RPMI8226 (cell line): ENCODE measurements around the gene MRPL14.

ENCODE experiments used
- DNase-seq: peaks from one replicate; pipeline ENCODE4 v3.0.0-alpha.2; 2015

The MRPL14 gene

GRCh38 chr6:44127186-44128019 is at the start of gene MRPL14, which contains the start of gene TMEM63B:
Gene MRPL14 (minus strand): TSS chr6:44127452. CDS start chr6:44116611, 10,841 bp downstream.
Gene TMEM63B (plus strand): TSS chr6:44127554. CDS start chr6:44134585, 7,031 bp downstream.
- DNase-seq = peak; percentile 92

- DNase-seq = no peak
Observed at GRCh38 chr6:44176130-44176761, 49.0 kb upstream of the MRPL14 start.

- peak; percentile 83 for DNase-seq
Observed at GRCh38 chr6:44172731-44173500, 45.7 kb upstream of the MRPL14 start.

GRCh38 chr6:44171899-44172546 is 44.8 kb upstream of the MRPL14 start:
- DNase-seq = no peak

- no peak for DNase-seq
Observed at GRCh38 chr6:44169886-44170570, 42.8 kb upstream of the MRPL14 start.

GRCh38 chr6:44169154-44169553 is 41.9 kb upstream of the MRPL14 start:
- no peak for DNase-seq

- no peak for DNase-seq
Observed at GRCh38 chr6:44167567-44167966, 40.3 kb upstream of the MRPL14 start.

GRCh38 chr6:44166591-44167184 is 39.4 kb upstream of the MRPL14 start:
- no peak for DNase-seq

- DNase-seq = no peak
Observed at GRCh38 chr6:44166116-44166515, 38.9 kb upstream of the MRPL14 start.

GRCh38 chr6:44162876-44163625 is 35.8 kb upstream of the MRPL14 start:
- no peak for DNase-seq

GRCh38 chr6:44161997-44162338 is 34.7 kb upstream of the MRPL14 start:
- no peak for DNase-seq

GRCh38 chr6:44158770-44159228 is 31.5 kb upstream of the MRPL14 start, which contains the start of gene CAPN11:
Gene CAPN11 (plus strand): TSS chr6:44158820. CDS start chr6:44158849, 29 bp downstream.
- DNase-seq = no peak

- DNase-seq = no peak
Observed at GRCh38 chr6:44157152-44157521, 29.9 kb upstream of the MRPL14 start.

GRCh38 chr6:44156494-44157151 is 29.4 kb upstream of the MRPL14 start:
- DNase-seq = no peak

GRCh38 chr6:44154067-44154466 is 26.8 kb upstream of the MRPL14 start:
- DNase-seq = no peak

GRCh38 chr6:44152533-44152932 is 25.3 kb upstream of the MRPL14 start:
- DNase-seq = no peak

GRCh38 chr6:44152109-44152461 is 24.8 kb upstream of the MRPL14 start:
- no peak for DNase-seq

- DNase-seq = peak; percentile 84
Observed at GRCh38 chr6:44151348-44152108, 24.3 kb upstream of the MRPL14 start.

GRCh38 chr6:44150317-44150917 is 23.2 kb upstream of the MRPL14 start:
- no peak for DNase-seq
